NK-92 (cell line): ENCODE measurements around the gene ANKRD33.

Source experiments
- DNase-seq: peaks from one replicate; lab custom pipeline; 2025; ENCODE audit not compliant: unreplicated experiment; lab: John Stamatoyannopoulos, UW

Gene ANKRD33

GRCh38 chr12:51887476-51888315 lies at the start of gene ANKRD33:
ANKRD33 (plus strand) TSS chr12:51888103; CDS start chr12:51888187, 84 bp downstream.
- DNase-seq = no peak

GRCh38 chr12:51838762-51839161 lies 49.1 kb upstream of the ANKRD33 start:
- DNase-seq = no peak

GRCh38 chr12:51839310-51839947 lies 48.5 kb upstream of the ANKRD33 start:
- DNase-seq = no peak

GRCh38 chr12:51840966-51841365 lies 46.9 kb upstream of the ANKRD33 start:
- DNase-seq = no peak

GRCh38 chr12:51841727-51842126 lies 46.2 kb upstream of the ANKRD33 start:
- no peak for DNase-seq

GRCh38 chr12:51844854-51845253 lies 43.0 kb upstream of the ANKRD33 start:
- DNase-seq = no peak

GRCh38 chr12:51845482-51845881 lies 42.4 kb upstream of the ANKRD33 start:
- DNase-seq = no peak

- no peak for DNase-seq
Observed at GRCh38 chr12:51846271-51846691, 41.6 kb upstream of the ANKRD33 start.

- no peak for DNase-seq
Observed at GRCh38 chr12:51846911-51847642, 40.8 kb upstream of the ANKRD33 start.

- no peak for DNase-seq
Observed at GRCh38 chr12:51847643-51848325, 40.1 kb upstream of the ANKRD33 start.

- no peak for DNase-seq
Observed at GRCh38 chr12:51848326-51848727, 39.6 kb upstream of the ANKRD33 start, which contains the start of gene FIGNL2. FIGNL2 (minus strand) TSS chr12:51848718; CDS start chr12:51822413, 26,305 bp downstream.

GRCh38 chr12:51848841-51849735 lies 38.8 kb upstream of the ANKRD33 start:
- no peak for DNase-seq

GRCh38 chr12:51850081-51850964 lies 37.6 kb upstream of the ANKRD33 start:
- no peak for DNase-seq

GRCh38 chr12:51850965-51851299 lies 37.0 kb upstream of the ANKRD33 start:
- no peak for DNase-seq

- DNase-seq = no peak
Observed at GRCh38 chr12:51851413-51852124, 36.3 kb upstream of the ANKRD33 start.

GRCh38 chr12:51852404-51853137 lies 35.3 kb upstream of the ANKRD33 start:
- DNase-seq = no peak

GRCh38 chr12:51855586-51856428 lies 32.1 kb upstream of the ANKRD33 start:
- DNase-seq = no peak
